Measurements from ENCODE around the gene POU2AF1.
"Not testable (repeated sequence)": the region's sequence is repeated elsewhere in the genome, so short reads cannot be mapped to it uniquely, and the experiment has no call there.

Gene POU2AF1

DNA sequence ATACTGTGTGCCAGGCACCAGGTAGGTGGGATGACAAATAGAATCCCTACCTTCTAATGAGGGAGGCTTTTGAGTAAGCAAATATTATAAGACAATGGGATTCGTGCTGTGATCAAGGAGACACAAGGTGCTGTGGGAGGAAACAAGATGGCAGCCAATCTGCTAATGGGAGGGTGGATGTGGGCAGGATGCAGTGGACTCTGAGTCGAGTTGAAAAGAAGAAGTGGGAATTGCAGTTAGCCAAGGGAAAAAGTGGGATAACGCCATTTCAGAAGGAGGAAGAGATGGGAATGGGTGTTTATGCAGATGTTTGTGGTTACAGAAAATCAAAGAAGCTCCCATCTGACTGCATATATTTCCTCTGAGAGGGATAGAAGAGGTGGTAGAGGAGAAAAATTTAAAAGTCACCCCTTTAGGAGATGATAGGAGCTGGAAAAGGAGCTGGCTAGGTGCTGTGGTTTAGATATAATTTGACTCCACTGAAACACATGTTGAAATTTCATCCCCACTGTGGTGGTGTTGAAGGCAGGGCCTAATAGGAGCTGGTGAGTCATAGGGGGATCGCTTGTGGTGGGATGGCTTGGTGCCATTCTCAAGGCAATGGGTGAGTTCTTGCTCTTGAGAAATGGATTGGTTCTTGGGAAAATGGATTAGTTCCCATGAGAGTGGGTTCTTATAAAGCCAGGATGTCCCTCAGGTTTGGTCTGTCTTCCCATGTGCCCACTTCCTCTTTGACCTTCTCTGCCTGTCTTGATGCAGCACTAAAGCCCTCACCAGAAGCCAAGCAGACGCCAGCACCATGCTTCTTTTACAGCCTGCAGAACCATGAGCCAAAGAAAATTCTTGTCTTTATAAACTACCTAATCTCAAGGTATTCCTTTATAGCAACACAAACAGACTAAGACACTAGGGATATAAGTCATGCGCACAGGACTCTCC, 30.0 kb upstream of the POU2AF1 start:
- no peak for DNase-seq (ENCODE audit: low spot score)

DNA sequence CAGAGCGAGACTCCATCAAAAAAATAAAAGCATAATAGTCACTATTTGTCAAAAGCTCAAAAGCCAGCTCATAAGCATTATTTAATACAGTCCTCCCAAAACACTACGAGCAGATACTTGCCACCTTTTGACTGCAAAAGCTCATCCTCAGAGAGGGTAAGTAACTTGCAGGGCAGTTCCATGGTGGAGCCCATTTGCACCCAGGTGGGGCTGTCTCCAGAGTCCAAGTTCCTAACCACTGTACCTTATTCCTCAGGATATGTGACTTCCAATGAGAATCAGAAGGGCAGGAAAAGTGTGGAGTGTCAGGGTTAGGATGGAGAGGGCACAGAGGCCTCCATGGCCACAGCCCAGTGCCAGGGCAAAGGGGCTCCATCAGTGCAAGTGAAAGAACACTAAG, 28.6 kb upstream of the POU2AF1 start:
- no peak for DNase-seq (ENCODE audit: low spot score)

DNA sequence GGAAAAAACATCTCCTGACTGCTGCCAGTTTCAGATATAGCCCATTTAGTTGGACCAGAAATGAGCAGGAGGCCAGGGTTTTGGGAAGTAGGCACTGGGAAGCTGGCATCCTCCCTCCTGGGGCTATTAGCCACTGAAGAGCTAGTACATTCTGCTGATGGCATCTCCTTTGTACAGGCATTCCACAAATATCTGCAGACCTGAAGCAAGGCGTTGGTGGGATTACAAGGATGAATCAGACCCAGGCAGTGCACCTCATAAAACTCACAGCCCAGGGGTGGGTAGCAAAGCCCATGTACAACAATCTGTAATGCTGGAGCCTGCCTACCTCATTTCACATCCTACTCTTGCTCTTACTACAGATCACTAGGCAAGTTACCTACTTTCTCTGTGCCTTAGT, 27.5 kb upstream of the POU2AF1 start:
- no peak for DNase-seq (ENCODE audit: low spot score)

DNA sequence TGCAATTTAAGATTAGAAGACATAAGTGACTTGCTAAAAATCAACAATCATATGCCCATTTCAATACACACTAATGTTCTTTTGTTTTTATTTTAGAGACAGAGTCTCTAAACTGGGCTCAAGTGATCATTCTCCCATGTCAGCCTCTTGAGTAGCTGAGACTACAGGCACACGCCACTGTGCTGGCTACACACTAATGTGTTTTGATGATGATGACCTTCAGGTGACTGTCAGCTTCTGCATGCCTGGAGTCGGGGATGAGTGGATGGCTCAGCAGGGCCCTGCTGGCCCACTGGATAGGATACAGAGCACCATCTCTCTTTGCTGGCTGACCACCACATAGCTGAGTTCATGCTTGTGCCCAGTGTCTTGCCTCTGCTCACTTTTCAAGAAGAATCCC, 27.0 kb upstream of the POU2AF1 start:
- DNase-seq (ENCODE audit: low spot score): no peak

DNA sequence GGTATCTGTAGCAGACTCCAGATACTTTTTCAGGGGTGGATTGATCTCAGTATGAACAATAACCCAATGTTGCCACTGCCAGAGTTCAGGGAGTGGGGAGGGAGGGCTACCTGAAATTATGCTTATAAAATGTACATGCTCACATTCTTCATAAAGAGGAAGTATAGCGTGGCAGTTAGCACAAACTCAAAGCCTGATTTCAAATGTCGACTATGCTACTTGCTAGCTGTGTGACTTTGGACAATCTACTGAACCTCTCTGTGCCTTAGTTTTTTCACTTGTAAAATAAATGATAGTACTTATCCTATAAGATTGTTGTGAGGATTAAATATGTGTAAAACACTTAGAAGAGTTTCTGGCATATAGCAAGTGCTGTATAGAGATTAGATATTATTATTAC, 26.5 kb upstream of the POU2AF1 start:
- DNase-seq (ENCODE audit: low spot score): no peak

DNA sequence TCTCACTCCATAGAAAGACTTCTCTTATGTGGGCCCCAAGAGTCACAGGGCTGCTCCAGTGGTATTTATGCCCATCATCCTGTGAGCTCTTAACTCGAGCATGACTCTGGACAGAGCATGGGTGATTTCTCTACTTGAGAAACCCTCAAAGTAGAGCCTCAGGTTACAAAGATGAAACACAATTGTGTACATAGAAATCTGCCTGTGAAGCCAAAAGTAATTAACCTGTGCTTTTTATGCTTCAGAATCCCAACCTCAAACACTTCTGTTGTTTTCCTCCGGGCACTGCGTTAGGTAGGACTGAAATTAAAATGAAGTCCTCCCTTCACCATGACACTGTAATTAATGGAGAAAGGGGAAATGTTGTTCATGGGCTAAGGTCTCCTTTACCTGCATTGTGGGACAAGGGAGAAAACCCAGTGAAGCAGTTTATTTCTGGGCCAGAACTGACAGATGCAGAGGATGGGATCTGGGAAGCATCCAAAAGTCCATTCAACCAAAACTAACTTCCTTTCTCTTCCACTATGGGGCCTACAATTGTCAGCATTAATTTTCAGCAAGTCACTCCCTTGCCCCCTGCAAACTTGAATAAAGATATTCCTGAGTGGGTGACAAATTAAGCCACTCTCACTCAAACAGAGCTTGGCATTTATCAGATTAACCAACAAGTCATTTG, 24.1 kb upstream of the POU2AF1 start:
- DNase-seq (ENCODE audit: low spot score): no peak

DNA sequence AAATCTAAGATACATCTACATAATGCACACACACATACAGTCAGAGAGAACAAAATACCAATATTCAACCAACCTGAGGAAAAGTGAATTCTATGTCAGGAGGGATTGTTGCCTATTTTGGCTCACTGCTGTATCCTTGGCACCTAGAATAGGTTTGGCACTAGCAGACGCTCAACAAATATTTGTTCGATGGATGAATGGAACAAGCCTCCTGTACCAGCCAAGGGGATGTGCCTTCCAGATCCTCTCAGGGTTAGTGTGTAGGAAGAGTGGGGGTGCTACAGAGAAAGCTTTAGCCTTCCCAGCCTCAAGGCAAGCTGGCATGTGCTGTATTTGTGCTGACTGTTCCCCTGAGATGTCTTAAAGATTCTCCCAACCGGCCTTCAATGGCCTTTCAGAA, 23.3 kb upstream of the POU2AF1 start:
- no peak for DNase-seq (ENCODE audit: low spot score)

DNA sequence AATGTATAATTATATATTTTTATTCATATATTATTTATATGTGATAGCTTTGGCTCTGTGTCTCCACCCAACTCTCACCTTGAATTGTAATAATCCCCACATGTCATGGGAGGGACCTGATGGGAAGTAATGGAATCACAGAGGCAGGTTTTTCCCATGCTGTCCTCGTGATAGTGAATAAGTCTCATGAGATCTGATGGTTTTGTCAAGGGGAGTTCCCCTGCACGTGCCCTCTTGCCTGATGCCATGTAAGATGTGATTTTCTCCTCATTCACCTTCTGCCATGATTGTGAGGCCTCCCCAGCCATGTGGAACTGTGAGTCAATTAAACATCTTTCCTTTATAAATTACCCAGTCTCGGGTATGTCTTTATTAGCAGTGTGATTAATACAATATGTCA, 22.9 kb upstream of the POU2AF1 start:
- not testable (repeated sequence) for DNase-seq (ENCODE audit: low spot score)

DNA sequence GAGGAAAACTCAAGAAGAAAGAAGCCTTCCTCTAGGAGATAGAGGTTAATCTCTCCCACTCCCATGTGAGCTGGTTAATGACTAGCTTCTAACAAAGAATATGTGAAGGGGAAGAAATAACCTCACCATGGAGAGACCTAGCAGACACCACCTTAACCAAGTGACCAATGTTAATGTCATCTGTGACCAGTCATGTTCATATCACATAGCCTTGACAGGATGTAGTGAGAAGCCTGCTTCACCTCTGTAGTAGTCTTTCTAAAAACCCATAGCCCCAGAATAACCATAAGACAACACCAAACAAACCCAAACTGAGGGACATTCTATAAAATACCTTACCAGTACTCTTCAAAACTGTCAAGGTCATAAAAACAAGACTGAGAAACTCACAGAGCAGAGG, 21.5 kb upstream of the POU2AF1 start:
- no peak for DNase-seq (ENCODE audit: low spot score)

DNA sequence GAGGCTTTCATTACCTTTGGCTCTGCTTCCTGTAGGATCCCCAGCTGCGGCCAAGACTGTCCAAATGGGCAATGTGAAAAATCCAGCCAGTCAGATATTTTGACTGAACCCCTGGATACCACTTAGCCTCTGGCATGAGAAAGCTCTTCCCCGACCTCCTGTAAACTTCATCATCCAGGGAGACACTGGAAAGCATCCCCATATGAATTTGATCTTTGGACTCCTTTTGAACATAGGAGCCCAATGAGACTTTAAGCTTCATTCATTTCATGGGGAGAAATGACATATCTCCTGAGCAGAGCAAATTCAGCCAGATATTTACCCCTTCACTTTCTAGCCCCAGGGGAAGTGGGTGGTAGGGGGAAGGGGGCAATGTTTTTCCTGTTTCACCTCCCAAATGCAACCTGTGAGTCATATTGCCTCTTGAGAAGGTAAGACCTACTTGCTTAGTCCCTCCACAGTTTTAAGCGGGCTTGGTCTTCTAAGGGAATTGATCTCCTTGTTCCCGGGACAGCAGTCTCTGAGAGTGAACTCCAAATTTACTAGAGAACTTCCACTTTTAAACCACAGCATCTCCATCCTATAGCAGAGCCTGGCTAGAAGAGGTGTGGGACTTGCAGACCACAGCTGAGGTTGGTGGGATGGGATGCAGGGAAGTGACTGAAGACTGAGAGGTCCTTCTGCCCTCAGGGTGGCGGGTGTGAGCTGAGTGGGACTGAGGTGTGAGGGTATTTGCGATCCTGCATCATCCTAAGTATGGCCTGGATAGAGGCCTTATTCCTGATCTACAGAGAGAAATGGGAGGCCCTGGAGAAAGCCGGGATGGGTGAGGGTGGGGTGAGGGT, 20.3 kb upstream of the POU2AF1 start:
- no peak for DNase-seq (ENCODE audit: low spot score)

DNA sequence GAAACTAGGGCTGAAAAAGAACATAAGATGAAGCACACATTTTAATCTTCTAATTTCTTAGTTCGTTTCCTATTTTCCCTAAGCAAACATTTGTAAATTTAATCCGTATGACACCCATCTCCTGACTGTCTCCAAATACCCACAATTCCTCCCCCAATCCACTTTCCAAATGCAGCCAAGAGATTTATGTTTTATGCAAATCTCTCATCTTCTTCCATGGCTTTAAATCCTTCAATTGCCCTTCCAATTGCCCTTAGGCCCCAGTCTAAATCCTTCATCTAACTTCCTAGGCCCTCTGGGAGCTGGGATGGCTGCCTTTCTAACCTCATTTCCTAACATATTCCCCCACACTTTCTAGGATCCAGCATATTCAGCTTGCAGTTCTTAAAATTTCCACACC, 18.0 kb upstream of the POU2AF1 start:
- DNase-seq (ENCODE audit: low spot score): no peak

DNA sequence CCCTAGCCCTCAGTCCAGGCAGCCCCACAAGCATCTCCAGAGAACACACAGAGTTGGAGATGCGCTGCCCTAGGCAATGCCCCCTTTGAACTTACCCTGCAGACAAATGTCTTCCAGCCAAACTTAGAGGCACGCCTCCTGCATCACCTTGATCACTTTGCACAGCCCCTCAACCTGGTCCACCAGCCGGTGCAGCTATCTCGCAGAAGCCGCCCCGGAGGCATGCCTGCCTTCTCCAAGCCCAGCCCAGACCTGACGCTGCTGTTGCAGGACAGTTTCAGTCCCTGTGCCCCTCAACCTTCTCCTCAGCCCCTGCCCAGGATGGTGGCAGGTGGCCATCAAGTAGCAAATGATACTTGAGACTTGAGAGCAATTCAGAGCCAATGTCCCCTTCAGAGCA, 16.7 kb upstream of the POU2AF1 start:
- no peak for DNase-seq (ENCODE audit: low spot score)

DNA sequence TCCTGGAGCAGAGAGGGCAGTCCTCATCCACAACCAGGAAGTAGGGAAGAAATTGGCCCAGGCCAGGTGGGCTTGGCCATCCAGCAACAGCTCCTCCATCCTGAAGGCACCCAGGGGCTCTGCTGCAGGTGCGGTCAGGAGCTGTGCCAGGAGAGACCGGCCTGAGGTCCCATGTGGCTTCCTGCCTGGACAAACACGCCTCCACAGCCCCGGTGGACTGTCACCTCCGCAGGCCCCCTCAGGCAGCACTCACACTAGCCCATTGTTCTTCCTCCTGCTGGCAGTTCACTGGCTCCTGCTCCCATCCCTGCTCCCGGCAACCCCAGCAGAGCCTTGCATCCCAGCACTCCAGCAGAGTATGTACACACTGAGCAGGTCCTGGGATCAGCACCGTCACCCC, 16.0 kb upstream of the POU2AF1 start:
- no peak for DNase-seq (ENCODE audit: low spot score)

DNA sequence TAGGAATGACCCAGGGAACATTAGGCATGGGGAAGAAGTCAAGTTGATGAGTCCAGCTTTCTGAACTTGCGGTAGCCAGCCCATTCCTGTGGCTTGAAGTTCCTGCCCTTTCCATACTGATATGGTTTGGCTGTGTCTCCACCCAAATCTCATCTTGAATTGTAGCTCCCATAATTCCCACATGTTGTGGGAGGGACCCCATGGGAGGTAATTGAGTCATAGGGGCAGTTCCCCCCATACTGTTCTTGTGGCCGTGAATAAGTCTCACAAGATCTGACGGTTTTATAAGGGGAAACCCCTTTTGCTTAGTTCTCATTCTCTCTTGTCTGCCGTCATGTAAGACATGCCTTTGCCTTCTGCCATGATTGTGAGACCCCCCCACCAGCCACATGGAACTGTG, 15.1 kb upstream of the POU2AF1 start:
- DNase-seq (ENCODE audit: low spot score): not testable (repeated sequence)

DNA sequence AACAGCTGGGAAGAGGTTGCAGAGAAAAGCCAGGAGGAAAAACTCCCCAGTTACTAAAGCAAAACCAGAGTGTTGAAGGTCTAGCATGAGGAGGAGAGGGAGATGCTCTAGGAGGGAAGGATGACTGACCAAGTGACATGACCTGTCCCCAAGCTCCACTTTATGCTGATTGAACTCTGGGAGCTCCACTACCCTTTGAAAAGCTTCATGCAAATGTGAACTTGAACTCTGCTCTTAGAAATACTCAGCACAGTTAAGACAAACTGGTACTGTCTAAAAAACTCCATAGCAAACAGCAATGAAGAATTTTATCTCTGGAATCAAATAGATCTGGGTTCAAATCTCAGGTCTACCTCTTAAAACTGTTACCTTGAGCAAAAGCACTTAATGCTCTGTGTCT, 14.5 kb upstream of the POU2AF1 start:
- no peak for DNase-seq (ENCODE audit: low spot score)

DNA sequence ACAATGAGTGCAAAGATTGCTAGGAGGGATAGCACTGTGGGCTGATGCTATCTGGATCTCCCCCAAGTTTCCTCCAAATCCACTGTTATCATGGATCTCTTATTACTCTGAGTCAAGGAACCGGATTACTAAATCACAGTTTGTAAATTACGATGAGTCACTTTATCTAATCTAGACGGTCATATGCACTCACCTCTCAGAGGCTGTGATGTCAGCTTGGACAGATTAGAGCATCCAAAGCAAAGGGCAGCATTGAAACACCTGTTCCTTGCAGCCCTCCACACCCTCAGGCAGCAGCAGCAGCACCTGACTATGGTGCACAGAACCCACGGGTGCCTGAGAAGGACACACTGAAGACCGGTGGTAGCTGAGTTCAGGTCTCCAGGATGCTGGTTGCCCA, 14.0 kb upstream of the POU2AF1 start:
- DNase-seq (ENCODE audit: low spot score): no peak

DNA sequence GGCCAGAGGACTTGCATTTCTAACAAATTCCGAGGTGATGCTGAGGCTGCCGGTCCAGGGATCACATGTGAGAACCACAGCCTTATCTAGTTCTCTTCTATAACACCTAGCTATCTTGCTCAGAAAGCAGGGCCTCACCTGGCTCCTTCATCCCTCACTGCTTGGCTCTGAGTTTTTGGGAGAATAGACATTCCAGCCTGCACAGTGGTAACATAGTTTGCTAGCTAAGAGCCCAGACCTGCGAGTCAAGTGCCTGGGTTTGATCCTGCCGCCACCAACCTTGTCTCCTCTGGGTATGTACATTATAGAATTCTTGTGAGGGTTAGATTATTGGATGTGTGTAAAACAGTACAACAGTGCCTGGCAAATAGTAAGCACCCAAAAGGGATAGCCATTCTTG, 13.5 kb upstream of the POU2AF1 start:
- DNase-seq (ENCODE audit: low spot score): no peak

DNA sequence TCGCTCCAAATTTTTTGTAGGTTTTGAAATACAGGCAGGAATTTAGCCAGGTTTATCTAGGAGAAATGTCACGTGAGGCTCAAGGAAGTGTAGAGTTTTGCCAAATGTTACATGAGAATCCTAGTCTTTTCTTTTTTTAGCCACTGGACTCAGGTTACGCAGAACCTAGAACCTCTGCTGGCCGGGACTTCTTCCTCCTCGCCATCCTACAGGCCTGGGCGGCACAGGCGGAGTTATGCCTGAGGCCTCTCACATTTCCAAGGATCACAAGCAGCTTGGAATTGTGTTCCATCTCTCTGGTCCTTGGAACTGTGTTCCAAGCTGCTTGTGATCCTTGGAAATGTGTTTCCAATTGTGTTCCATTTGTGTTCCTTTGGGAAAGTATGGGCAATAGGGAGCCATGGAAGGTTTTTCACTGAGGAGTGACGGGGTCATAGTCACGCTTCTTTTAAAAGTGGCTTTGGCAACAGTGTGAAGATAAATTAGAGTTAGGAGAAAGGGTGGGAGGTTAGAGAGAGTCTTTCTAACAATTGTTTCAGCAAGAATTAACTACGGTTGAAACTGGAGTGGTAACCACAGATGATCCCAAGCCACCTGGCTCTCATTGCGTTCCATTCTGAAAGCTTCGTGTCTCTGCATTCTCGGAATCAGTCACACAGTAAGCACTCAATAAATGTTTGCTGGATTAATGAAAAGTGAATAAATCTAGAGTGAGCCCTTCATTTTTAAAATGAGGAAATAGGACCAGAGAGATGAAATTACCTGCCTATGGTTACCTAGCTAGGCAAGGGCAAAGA, 12.5 kb upstream of the POU2AF1 start:
- DNase-seq (ENCODE audit: low spot score): no peak

DNA sequence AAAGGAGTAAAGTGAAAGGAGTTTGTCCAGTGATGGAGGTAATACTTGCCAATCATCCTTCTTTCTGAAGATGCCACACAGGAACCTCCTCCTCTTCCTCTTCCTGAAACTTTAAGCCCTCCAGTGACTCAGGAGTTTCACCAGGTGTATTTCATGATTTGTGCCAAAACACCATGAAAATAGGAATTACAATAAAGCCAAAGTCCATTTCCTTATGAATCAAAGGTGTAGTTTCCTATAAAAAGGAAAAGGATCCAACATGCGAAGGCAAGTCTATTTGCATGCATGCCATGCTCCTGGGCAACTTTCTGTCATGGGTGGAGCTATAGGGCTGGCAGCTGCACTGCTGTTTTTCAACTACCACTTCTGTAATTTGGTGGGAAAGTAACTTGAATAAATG, 9.8 kb upstream of the POU2AF1 start:
- DNase-seq (ENCODE audit: low spot score): no peak

DNA sequence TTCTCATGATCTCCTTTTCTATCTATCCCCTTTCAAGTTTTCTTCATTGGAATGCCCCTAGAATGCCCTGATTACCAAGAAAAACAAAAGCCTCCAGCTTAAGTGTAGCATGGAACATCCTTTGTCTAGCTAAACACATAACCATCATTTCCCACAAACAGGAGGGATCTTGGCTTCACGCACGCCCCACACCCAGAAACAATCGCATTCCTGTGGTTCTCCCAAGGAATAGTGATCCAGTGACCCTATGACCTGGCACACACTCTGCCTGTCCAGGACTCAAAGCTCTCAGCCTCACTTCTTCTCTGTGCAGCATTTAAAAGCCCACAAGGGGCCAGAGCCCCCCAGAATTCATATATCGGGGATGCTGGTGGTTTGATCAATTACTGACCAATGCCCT, 9.3 kb upstream of the POU2AF1 start:
- DNase-seq (ENCODE audit: low spot score): no peak

DNA sequence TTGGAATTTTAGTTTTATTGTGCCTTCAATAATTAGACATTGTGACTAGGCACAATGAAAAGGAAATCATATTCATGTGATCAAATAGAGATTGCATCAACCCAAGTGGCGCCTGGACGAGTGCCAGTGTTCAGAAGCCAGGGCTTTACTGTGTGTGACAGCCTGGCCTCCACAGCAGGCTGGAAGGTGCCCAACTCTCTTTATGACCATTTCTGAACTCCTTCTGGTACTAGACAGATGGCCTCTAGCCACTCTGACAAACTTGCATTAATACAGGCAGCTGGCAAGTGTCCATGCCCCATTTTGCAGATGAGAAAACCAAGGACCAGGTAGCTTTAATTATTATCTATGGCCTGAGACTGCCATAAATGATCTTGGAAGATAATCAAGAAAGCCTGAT, 8.3 kb upstream of the POU2AF1 start:
- no peak for DNase-seq (ENCODE audit: low spot score)

DNA sequence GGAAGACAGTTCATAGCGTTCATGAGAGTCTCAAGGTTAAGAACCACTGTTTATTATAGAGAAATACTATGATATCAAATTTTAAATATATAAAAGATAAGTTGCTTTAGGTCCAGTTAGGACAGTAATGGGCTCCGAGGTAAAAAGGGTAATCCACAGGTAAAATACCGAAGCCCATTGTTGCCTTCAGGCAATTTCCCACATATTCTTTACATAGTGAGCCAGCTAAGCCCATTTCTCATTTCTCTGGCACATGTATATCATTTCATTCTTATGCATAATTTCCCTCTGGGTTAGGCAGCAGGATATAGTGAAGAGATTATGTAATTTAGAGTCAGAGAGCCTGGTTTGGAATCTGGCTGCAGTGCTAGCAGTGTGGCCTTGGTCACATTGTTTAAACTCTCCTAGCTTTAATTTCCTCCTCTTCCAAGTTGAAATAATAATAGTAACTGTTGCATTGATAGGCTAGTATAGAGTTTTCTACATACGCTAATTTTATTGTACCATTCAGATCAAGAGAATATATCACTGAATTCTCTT, 7.6 kb upstream of the POU2AF1 start:
- no peak for DNase-seq (ENCODE audit: low spot score)

All from hematopoietic multipotent progenitor cell treated with erythropoietin and hydrocortisone succinate and interleukin-3 and kit ligand, for 17 days (in vitro differentiated cells).